Measurements from ENCODE around the gene NPW. TPM values are rescaled to one million over a fixed set of nuclear protein-coding genes. Genes with fewer than 3 reads are reported as not detected.

Gene NPW
- polyA plus RNA-seq, 1 donor, result 1.1 TPM

- no peak for DNase-seq (ENCODE audit: low read depth)
These were observed 28.5 kb downstream of the NPW start for GRCh38 chr16:2048116-2048543.

DNA sequence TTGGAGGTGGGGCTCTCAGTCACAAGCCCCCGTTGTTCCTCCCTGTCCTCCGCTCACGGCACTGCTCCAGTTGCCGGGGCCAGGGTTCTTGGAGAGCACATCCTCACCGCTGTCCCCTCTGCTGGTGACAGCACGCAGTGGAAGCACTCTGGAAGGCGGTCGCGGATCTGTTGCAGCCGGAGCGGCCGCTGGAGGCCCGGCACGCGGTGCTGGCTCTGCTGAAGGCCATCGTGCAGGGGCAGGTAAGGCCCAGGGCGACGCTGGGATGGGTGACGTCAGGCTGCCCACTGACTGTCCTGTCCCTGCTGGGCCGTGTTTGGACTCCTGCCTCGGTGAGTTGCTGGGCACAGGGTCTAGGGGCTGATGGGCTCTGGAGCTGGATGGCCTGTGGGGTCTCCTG, 33.6 kb downstream of the NPW start:
- no peak for DNase-seq (ENCODE audit: low read depth)

DNA sequence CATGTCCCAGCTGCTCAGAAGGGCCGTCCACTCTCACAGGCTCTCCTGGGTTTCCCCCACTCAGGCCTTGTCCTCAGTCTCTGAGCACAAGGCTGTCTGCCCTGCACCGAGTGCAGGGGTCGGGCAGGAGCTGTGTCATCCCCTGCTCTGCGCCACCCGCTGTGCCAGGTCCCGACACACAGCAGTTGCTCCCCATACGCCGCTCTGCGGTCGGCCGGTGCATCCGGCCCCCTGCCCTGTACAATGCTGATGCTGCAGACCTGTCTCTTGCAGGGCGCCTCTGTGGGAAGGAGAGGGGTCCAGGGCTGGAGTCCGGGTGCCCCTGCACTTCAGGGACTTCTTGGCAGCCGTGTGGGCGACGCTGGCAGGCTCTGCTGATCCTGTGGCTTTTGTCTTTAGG, 34.3 kb downstream of the NPW start:
- DNase-seq (ENCODE audit: low read depth), result no peak

DNA sequence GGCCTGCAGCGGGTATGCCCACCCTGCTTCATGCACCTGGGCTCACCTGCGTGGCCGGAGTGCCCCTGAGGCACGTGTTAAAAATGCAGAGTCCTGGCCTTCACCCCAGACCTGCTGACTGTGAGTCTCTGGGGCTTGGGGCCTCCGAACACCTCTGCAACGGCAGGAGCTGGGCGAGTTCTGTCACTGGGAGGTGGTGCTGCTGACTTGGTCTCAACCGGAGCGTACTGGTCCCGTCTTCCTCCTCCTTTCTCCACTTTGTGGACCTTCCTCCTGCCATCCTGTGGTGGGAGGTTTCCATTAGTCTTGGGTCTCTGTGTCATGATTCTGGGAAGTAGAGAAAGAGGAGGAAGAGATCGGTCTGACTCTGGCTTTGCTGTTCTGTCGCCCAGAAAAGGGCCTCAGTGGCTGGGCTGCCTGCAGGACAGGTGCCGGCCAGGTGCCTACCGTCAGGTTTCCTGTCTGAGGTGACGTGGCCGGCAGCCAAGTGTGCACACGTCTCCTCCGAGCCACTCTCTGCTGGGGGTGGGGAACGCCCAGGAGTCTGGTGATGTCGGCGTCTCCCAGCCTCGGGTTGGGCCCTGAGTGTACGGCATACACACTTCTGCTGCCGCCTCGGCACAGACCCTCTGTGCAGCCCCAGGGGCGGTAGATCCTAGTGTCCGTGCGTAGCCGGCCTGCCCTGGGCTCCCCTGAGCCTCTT, 35.1 kb downstream of the NPW start:
- no peak for DNase-seq (ENCODE audit: low read depth)

DNA sequence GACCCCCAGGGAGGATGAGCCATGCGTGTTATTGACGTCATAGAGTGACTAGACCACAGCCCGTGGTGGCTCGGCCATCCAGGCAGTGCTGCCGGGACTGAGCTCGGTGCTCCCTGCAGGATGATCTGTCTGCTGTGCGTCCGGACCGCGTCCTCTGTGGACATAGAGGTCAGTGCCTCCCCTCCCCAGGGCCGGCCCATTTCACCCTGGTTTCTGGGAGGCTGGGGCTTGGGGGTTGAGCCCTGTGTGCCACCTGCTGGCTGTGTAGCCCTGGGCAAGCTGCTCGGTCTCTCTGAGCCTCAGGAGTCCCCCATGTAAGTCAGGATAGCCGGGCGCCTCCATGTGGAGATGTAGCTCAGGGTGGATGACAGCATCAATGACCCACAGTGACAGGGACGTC, 36.5 kb downstream of the NPW start:
- no peak for DNase-seq (ENCODE audit: low read depth)

DNA sequence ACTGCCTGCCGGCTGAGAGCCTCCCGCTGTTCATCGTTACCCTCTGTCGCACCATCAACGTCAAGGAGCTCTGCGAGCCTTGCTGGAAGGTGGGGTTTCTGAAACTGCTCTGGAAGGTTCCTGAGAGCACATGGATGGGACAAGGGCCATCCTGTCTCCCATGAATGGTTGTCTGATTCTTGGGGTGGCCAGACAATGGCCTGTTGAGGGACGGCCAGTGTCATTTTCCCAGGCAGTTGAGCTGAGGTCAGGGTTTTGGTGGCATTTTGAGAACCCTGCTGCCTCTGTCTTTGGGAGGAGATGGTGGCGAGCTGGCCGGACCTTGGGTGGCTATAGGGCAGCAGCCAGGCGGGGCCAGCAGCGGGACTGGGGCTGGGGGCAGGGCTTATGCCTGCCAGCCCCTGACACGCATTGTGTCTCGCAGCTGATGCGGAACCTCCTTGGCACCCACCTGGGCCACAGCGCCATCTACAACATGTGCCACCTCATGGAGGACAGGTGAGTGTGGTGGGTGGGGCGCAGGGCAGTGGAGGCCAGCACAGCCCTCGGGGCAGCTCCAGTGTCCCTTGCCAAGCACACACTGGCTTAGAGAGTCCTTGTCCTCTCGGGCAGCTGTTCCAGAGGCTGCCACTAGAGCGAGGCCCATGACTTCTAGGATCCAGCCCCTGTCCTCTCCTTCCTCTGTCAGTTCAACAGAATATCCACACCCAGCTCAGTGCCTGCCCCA, 37.3 kb downstream of the NPW start:
- no peak for DNase-seq (ENCODE audit: low read depth)

DNA sequence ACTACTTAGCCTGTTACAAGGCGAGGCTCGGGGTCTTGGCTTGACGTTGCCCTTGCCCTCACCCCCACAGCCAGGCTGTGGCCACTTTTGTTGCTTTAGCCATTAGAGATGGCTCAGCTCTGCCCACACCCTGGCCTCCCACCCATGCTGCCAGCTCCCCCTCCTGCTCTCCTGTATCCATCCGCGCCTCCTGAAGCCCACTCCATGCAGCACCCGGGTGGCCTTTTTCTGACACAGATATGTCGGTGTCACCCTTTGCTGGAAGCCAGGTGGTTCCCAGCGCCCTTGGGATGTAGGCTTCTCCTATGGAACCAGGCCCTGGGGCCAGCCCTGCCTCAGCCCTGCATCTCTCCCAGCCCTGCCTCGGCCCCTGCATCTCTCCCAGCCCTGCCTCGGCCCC, 37.9 kb downstream of the NPW start:
- no peak for DNase-seq (ENCODE audit: low read depth)

DNA sequence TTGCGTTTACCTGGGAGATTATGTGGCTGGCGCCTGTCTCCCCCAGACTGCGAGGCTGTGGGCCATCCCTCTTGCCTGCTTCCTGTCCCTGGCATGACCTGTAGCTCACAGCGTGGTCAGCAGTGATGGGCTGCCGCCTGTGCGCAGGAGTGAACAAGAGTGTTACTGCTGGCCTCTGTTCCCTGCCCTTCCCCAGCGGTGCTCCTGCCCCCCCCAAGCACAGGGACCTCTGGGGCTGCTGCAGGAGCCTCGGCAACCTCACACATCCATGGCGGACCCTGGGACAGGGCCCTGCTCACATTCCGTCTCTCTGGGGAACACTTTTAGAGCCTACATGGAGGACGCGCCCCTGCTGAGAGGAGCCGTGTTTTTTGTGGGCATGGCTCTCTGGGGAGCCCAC, 38.8 kb downstream of the NPW start:
- no peak for DNase-seq (ENCODE audit: low read depth)

- no peak for DNase-seq (ENCODE audit: low read depth)
These were observed 39.3 kb downstream of the NPW start for GRCh38 chr16:2058872-2059271.

- no peak for DNase-seq (ENCODE audit: low read depth)
These were observed 40.8 kb downstream of the NPW start for GRCh38 chr16:2060346-2060745.

GRCh38 chr16:2061023-2061422, 41.4 kb downstream of the NPW start:
- no peak for DNase-seq (ENCODE audit: low read depth)

- no peak for DNase-seq (ENCODE audit: low read depth)
These were observed 41.9 kb downstream of the NPW start for GRCh38 chr16:2061526-2061925.

GRCh38 chr16:2062801-2063200, 43.2 kb downstream of the NPW start:
- DNase-seq (ENCODE audit: low read depth), result no peak

- DNase-seq (ENCODE audit: low read depth), result no peak
These were observed 44.3 kb downstream of the NPW start for GRCh38 chr16:2063861-2064260.

DNA sequence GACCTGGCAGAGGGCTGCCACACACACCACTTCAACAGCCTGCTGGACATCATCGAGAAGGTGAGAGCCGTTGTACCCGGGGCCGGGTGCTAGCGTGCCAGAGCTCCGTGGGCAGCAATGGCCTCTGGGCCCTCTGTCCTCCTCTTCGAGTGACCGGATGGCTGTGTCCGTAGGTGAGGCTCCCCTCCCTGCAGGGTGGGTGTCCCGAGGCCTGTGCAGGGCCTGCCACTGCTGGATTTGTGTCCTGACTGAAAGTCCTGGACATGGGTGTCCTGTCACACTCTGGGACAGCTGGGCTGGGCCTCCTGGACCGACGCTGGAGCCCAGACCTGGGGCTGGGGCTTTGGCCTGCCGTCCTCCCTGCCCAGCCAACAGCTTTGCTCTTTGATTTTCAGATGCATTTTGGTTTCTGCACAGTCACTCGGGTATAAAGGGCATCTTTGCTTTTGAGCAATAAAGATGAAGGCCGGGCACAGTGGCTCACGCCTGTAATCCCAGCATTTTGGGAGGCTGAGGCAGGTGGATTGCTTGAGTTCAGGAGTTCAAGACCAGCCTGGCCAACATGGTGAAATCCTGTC, 44.9 kb downstream of the NPW start:
- DNase-seq (ENCODE audit: low read depth), result no peak

DNA sequence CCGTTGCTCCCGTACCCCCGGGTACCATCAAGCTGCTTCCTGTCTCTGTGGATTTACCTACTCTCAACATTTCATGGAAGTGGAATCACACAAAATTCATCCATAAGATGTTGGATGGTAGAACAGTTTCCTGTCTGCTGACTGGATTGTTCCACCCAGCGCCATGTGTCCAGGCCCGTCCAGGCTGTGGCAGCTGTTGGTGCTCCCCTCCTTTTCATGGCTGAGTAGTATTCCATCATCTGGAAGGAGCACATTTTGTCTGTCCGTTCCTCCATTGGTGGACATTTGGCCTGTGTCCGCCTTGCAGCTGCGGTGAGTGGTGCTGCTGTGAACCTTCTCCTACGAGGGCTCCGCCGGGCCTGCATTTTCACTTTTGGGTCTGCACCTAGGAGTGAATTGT, 46.6 kb downstream of the NPW start:
- no peak for DNase-seq (ENCODE audit: low read depth)

Other genes starting within 250 kb of the NPW start
- 19.5 TPM for gene NME3, start 248.2 kb upstream of the NPW start, polyA plus RNA-seq (ENCODE audit: insufficient read length)
- 5.7 TPM for gene EME2, start 247.0 kb upstream of the NPW start, polyA plus RNA-seq (ENCODE audit: insufficient read length)
- gene MRPS34, start 246.7 kb upstream of the NPW start, polyA plus RNA-seq (ENCODE audit: insufficient read length), result 42.5 TPM
- gene SPSB3, start 237.2 kb upstream of the NPW start, polyA plus RNA-seq (ENCODE audit: insufficient read length), result 24.6 TPM
- 36.9 TPM for gene NUBP2, start 236.8 kb upstream of the NPW start, polyA plus RNA-seq (ENCODE audit: insufficient read length)
- gene IGFALS, start 226.1 kb upstream of the NPW start, polyA plus RNA-seq (ENCODE audit: insufficient read length), result 0.44 TPM
- 44.3 TPM for gene HAGH, start 193.0 kb upstream of the NPW start, polyA plus RNA-seq (ENCODE audit: insufficient read length)
- 21.3 TPM for gene FAHD1, start 192.6 kb upstream of the NPW start, polyA plus RNA-seq (ENCODE audit: insufficient read length)
- gene MEIOB, start 147.6 kb upstream of the NPW start, polyA plus RNA-seq (ENCODE audit: insufficient read length), result 0.57 TPM
- not detected for gene HS3ST6, start 101.4 kb upstream of the NPW start, polyA plus RNA-seq (ENCODE audit: insufficient read length)
- gene MSRB1, start 76.6 kb upstream of the NPW start, polyA plus RNA-seq (ENCODE audit: insufficient read length), result 38.3 TPM
- 56.0 TPM for gene RPL3L, start 65.1 kb upstream of the NPW start, polyA plus RNA-seq (ENCODE audit: insufficient read length)
- gene NDUFB10, start 60.2 kb upstream of the NPW start, polyA plus RNA-seq (ENCODE audit: insufficient read length), result 121 TPM
- 3,325 TPM for gene RPS2, start 55.0 kb upstream of the NPW start, polyA plus RNA-seq (ENCODE audit: insufficient read length)
- not detected for gene RNF151, start 52.9 kb upstream of the NPW start, polyA plus RNA-seq (ENCODE audit: insufficient read length)
- 28.4 TPM for gene TBL3, start 47.7 kb upstream of the NPW start, polyA plus RNA-seq (ENCODE audit: insufficient read length)
- 1.4 TPM for gene NOXO1, start 38.3 kb upstream of the NPW start, polyA plus RNA-seq (ENCODE audit: insufficient read length)
- 16.2 TPM for gene GFER, start 35.6 kb upstream of the NPW start, polyA plus RNA-seq (ENCODE audit: insufficient read length)
- 1.4 TPM for gene SYNGR3, start 29.8 kb upstream of the NPW start, polyA plus RNA-seq (ENCODE audit: insufficient read length)
- gene ZNF598, start 10.0 kb upstream of the NPW start, polyA plus RNA-seq (ENCODE audit: insufficient read length), result 24.9 TPM
- gene NHERF2, start 7.1 kb downstream of the NPW start, polyA plus RNA-seq (ENCODE audit: insufficient read length), result 36.7 TPM
- gene NTHL1, start 28.0 kb downstream of the NPW start, polyA plus RNA-seq (ENCODE audit: insufficient read length), result 11.2 TPM
- 70.4 TPM for gene TSC2, start 28.2 kb downstream of the NPW start, polyA plus RNA-seq (ENCODE audit: insufficient read length)
- gene PKD1, start 116.1 kb downstream of the NPW start, polyA plus RNA-seq (ENCODE audit: insufficient read length), result 140 TPM
- gene RAB26, start 128.8 kb downstream of the NPW start, polyA plus RNA-seq (ENCODE audit: insufficient read length), result 1.0 TPM
- gene TRAF7, start 136.0 kb downstream of the NPW start, polyA plus RNA-seq (ENCODE audit: insufficient read length), result 43.7 TPM
- 2.3 TPM for gene CASKIN1, start 176.8 kb downstream of the NPW start, polyA plus RNA-seq (ENCODE audit: insufficient read length)
- gene MLST8, start 185.7 kb downstream of the NPW start, polyA plus RNA-seq (ENCODE audit: insufficient read length), result 29.2 TPM
- 6.2 TPM for gene BRICD5, start 191.1 kb downstream of the NPW start, polyA plus RNA-seq (ENCODE audit: insufficient read length)
- 15.4 TPM for gene PGP, start 195.1 kb downstream of the NPW start, polyA plus RNA-seq (ENCODE audit: insufficient read length)
- gene E4F1, start 203.8 kb downstream of the NPW start, polyA plus RNA-seq (ENCODE audit: insufficient read length), result 14.3 TPM
- gene DNASE1L2, start 216.7 kb downstream of the NPW start, polyA plus RNA-seq (ENCODE audit: insufficient read length), result 1.1 TPM
- gene ECI1, start 231.8 kb downstream of the NPW start, polyA plus RNA-seq (ENCODE audit: insufficient read length), result 56.3 TPM
- 160 TPM for gene RNPS1, start 248.3 kb downstream of the NPW start, polyA plus RNA-seq (ENCODE audit: insufficient read length)